ENCODE measurements around the gene ATP1A2.

DNA sequence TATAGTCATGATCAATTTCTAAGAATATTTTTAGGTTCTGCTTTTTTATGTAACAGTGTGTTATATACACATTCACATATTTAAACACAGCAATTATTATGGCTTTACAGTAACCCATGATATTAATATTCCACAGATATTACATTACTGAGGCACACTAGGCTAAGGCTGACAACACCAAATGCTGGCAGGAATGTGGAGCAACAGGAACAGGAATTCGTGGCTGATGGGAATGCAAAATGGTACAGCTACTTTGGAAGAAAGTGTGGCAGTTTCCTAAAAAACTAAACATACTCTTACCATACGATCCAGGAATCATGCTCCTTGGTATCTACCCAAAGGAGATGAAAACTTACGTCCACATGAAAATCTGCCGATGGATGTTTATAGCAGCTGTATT, 36.1 kb upstream of the ATP1A2 start:
- TF ChIP-seq POLR2AphosphoS5 (IDR thresholded peaks at IDR 0.05; ENCODE audit: insufficient read depth, low read depth, low read length) (no peak), CTCF (IDR thresholded peaks at IDR 0.05; ENCODE audit: extremely low read depth in 1 of 2, insufficient read depth in 1 of 2, low read depth in 1 of 2, low read length in 2 of 2) (no peak), POLR2A (IDR thresholded peaks at IDR 0.05; ENCODE audit: low read depth, low read length) (no peak), EZH2 (IDR thresholded peaks at IDR 0.05; ENCODE audit: borderline replicate concordance, low read depth, low read length, severe bottlenecking) (no peak)

Data from endothelial cell of umbilical vein (primary cell).